SK-N-SH (cell line): ENCODE data around the gene ATL3. TPM values are rescaled to one million over a fixed set of nuclear protein-coding genes. Genes with fewer than 3 reads are reported as not detected.
"Not testable (repeated sequence)": the region's sequence is repeated elsewhere in the genome, so short reads cannot be mapped to it uniquely, and the experiment has no call there.

Source experiments
- CTCF ChIA-PET: fragments of 300-600, 350-600 bp; formaldehyde crosslinking; extraction: SDS; loops from one replicate; lab custom pipeline; 2021; lab: Yijun Ruan, JAX
- POLR2A ChIA-PET: fragments of 350-600 bp; sonication (Branson Sonifier 250); formaldehyde crosslinking; extraction: SDS; loops from one replicate; lab custom pipeline; 2020; ENCODE audit warnings: antibody characterized with exemption, inconsistent platforms; lab: Yijun Ruan, JAX
- DNase-seq: peaks from one replicate; pipeline ENCODE4 v3.0.0; 2012
- H2AFZ ChIP-seq: fragments of 200-600 bp; sonication (generic); 2 replicates; pipeline ENCODE4 v1.8.1; 2016; ENCODE audit warnings: antibody characterized with exemption, mild to moderate bottlenecking, low read depth
- H3F3A ChIP-seq: fragments of 200-600 bp; sonication (generic); replicated peaks from 2 replicates; pipeline ENCODE3; 2016; ENCODE audit warnings: antibody characterized with exemption, mild to moderate bottlenecking; ENCODE audit not compliant: insufficient read depth
- H3K27ac ChIP-seq, 2 experiments: fragments of 200-500 bp in 1 of 2; fragments of 200-600 bp in 1 of 2; sonication (Bioruptor generic) in 1 of 2; sonication (generic), shearing (Covaris generic) in 1 of 2; 2 replicates each; pipeline versions ENCODE4 v1.5.1 to v1.6.1; 2014 to 2016; ENCODE audit warnings: low read depth in 2 of 2, inconsistent platforms in 1 of 2, low read length in 1 of 2, mild to moderate bottlenecking in 1 of 2, mixed read lengths in 1 of 2
- H3K27me3 ChIP-seq: fragments of 200-600 bp; sonication (generic), shearing (Covaris generic); 2 replicates; pipeline ENCODE4 v1.6.1; 2016; ENCODE audit warnings: mixed run types; ENCODE audit not compliant: insufficient read depth
- H3K36me3 ChIP-seq, 2 experiments: fragments of 200-500 bp in 1 of 2; fragments of 200-600 bp in 1 of 2; sonication (Bioruptor generic) in 1 of 2; sonication (generic) in 1 of 2; replicated peaks in 1 of 2; 2 replicates each; pipeline versions ENCODE3 to v1.5.1; 2014 to 2016; ENCODE audit warnings: low read length in 1 of 2, mild to moderate bottlenecking in 1 of 2; ENCODE audit not compliant: insufficient read depth in 2 of 2, control insufficient read depth in 1 of 2
- H3K4me1 ChIP-seq, 2 experiments: fragments of 200-500 bp in 1 of 2; fragments of 200-600 bp in 1 of 2; sonication (Bioruptor generic) in 1 of 2; sonication (generic), shearing (Covaris generic) in 1 of 2; 2 replicates each; pipeline versions ENCODE4 v1.5.1 to v1.6.1; 2014 to 2016; ENCODE audit warnings: low read depth in 1 of 2, low read length in 1 of 2, mixed run types in 1 of 2; ENCODE audit not compliant: insufficient read depth in 2 of 2, control insufficient read depth in 1 of 2
- H3K4me2 ChIP-seq: fragments of 200-600 bp; sonication (generic), shearing (Covaris generic); 2 replicates; pipeline ENCODE4 v1.6.1; 2017; ENCODE audit warnings: mixed run types
- H3K4me3 ChIP-seq, 2 experiments: fragments of 200-500 bp in 1 of 2; fragments of 200-600 bp in 1 of 2; sonication (Bioruptor generic) in 1 of 2; sonication (generic), shearing (Covaris generic) in 1 of 2; 2 replicates each; pipeline versions ENCODE4 v1.5.1 to v1.8.1; 2014 to 2016; ENCODE audit warnings: low read depth in 2 of 2, inconsistent platforms in 1 of 2, low read length in 1 of 2, mild to moderate bottlenecking in 1 of 2, mixed read lengths in 1 of 2, moderate library complexity in 1 of 2
- H3K79me2 ChIP-seq: fragments of 200-600 bp; sonication (generic); 2 replicates; pipeline ENCODE4 v1.8.1; 2017; ENCODE audit warnings: mild to moderate bottlenecking; ENCODE audit not compliant: insufficient read depth
- H3K9ac ChIP-seq: fragments of 200-600 bp; sonication (generic); 2 replicates; pipeline ENCODE4 v1.6.1; 2017; ENCODE audit warnings: mixed run types
- H3K9me2 ChIP-seq: fragments of 200-600 bp; sonication (generic); 2 replicates; pipeline ENCODE4 v1.6.1; 2017; ENCODE audit warnings: mixed run types
- H3K9me3 ChIP-seq: fragments of 200-600 bp; sonication (generic); 2 replicates; pipeline ENCODE4 v1.6.1; 2017; ENCODE audit warnings: mixed run types, mild to moderate bottlenecking, moderate library complexity
- H4K20me1 ChIP-seq: fragments of 200-600 bp; sonication (generic); 2 replicates; pipeline ENCODE4 v1.6.1; 2017; ENCODE audit warnings: mild to moderate bottlenecking, mixed run types; ENCODE audit not compliant: insufficient read depth
- CTCF ChIP-seq: fragments of 200-600 bp; sonication (generic); IDR thresholded peaks from 2 replicates; pipeline ENCODE4 v1.6.1; 2017; ENCODE audit warnings: antibody characterized with exemption, mild to moderate bottlenecking, moderate library complexity
- ELF1 ChIP-seq: IDR thresholded peaks from 2 replicates; pipeline ENCODE4 v1.4.0; 2012
- EP300 ChIP-seq, 2 experiments: IDR thresholded peaks; 2 replicates each; pipeline versions ENCODE4 v1.4.0 to v1.6.1; 2012; ENCODE audit warnings: borderline replicate concordance in 1 of 2, low read depth in 1 of 2, low read length in 1 of 2
- EZH2phosphoT487 ChIP-seq: fragments of 200-600 bp; sonication (generic); IDR thresholded peaks from 2 replicates; pipeline ENCODE4 v1.6.1; 2017; ENCODE audit warnings: low read depth, mixed run types, mild to moderate bottlenecking, antibody characterized with exemption, moderate library complexity, borderline replicate concordance
- FOSL2 ChIP-seq: IDR thresholded peaks from 2 replicates; pipeline ENCODE4 v1.4.0; 2012; ENCODE audit warnings: low read depth, mild to moderate bottlenecking, moderate library complexity, borderline replicate concordance
- FOXJ3 ChIP-seq: sonication (generic); formaldehyde crosslinking; IDR thresholded peaks from 2 replicates; pipeline ENCODE4 v1.5.1; 2020; ENCODE audit warnings: mild to moderate bottlenecking, missing genetic modification reagents
- JUND ChIP-seq: IDR thresholded peaks from 2 replicates; pipeline ENCODE4 v1.4.0; 2012
- MXI1 ChIP-seq: IDR thresholded peaks from 2 replicates; pipeline ENCODE4 v1.6.1; 2012; ENCODE audit warnings: mild to moderate bottlenecking, low read depth, low read length, improper control_type of control experiment
- POLR2AphosphoS5 ChIP-seq: IDR thresholded peaks from 2 replicates; pipeline ENCODE4 v1.6.1; 2012; ENCODE audit warnings: low read depth, low read length
- RFX5 ChIP-seq: IDR thresholded peaks from 2 replicates; pipeline ENCODE4 v1.6.1; 2012; ENCODE audit warnings: mild to moderate bottlenecking, improper control_type of control experiment, low read length
- TAF1 ChIP-seq: IDR thresholded peaks from 2 replicates; pipeline ENCODE4 v1.6.1; 2012; ENCODE audit warnings: low read depth, mild to moderate bottlenecking, low read length, moderate library complexity, borderline replicate concordance
- TEAD4 ChIP-seq: IDR thresholded peaks from 2 replicates; pipeline ENCODE4 v1.4.0; 2012; ENCODE audit warnings: mild to moderate bottlenecking, borderline replicate concordance; ENCODE audit not compliant: insufficient read depth
- YY1 ChIP-seq: IDR thresholded peaks from 2 replicates; pipeline ENCODE4 v1.4.0; 2012; ENCODE audit warnings: low read depth, mild to moderate bottlenecking
- WGBS: methylation state at CpG from one replicate; pipeline ENCODE4 v1.1.6; 2017; ENCODE audit warnings: low lambda C conversion rate; 5-methylcytosine and 5-hydroxymethylcytosine counted together
- polyA plus RNA-seq, 3 experiments: library from polyadenylated mRNA; depleted of rRNA; stranded (reverse); fragments of >200 nt; gene quantifications; 2 replicates each; pipeline ENCODE4 v1.2.3, GENCODE V29; 2012
- TF ChIP-seq, protein P1 (sequence below): fragments of 150-350 bp; IDR thresholded peaks from 2 replicates; pipeline ENCODE4 v1.6.1; 2016; ENCODE audit warnings: mild to moderate bottlenecking, low read depth, low read length
- TF ChIP-seq, protein P2 (sequence below): fragments of 150-350 bp; IDR thresholded peaks from 2 replicates; pipeline ENCODE4 v1.6.1; 2017; ENCODE audit warnings: antibody characterized with exemption, low read length, low read depth, borderline replicate concordance
- TF ChIP-seq, protein P3 (sequence below): IDR thresholded peaks from 2 replicates; pipeline ENCODE4 v1.4.0; 2012; ENCODE audit warnings: low read depth, borderline replicate concordance

Gene ATL3
- polyA plus RNA-seq, 1 of the 3 experiments (the other 2 are of a cell fraction) = 13.1 TPM

DNA sequence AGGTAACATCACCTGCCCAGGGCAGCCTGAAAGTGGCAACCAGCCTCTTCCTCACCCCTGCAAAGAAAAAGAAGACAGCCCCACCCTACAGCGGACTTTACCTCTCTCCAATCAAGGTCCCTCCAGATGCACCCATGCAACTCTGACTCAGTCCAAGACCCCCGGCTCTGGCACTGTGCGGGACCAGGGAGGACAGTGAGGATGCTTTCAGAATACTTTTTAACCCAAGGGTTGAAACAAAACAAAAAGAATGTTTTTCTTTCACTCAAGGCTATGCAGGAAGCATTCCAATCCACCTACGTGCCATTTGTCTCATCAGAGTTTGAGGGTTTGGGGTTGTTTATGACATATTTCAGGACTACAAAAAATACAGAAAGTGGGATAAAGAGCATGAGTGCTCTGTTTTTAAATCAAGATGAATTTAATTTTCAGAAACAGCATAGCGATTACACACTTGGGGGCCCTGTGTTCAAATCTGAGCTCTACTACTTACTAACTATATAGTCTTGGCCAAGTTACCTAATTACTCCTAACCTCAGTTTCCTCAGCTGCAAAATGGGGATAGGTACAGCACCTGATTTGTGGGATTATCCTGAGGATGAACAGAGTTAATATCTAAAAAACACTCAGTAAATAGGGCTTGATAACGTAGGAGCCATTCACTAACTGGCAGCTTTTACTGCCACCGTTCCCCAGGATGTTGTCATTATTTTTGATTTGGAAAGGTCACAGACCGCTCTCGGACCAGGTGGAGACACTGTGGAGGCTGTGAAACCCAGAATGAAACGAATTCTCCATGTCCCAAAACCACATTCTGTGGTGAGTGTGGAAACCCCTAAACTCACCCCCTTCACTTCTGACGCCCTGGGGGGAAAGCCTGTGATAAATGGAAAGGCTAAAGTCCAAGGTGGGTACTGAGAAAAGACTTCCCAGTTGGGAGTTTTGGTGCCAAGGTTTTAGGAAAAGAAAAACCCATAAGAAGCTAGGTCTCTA lies 62.5 kb downstream of the ATL3 start (continued):
- TF ChIP-seq MXI1 (no peak), POLR2AphosphoS5 (no peak)

GRCh38 chr11:63603180-63603518 lies 68.0 kb downstream of the ATL3 start:
- H3F3A ChIP-seq = no peaks in the 10 kb centered on the region
- no peak overlapping the region for H3K27ac ChIP-seq
- TF ChIP-seq, protein P1, sequence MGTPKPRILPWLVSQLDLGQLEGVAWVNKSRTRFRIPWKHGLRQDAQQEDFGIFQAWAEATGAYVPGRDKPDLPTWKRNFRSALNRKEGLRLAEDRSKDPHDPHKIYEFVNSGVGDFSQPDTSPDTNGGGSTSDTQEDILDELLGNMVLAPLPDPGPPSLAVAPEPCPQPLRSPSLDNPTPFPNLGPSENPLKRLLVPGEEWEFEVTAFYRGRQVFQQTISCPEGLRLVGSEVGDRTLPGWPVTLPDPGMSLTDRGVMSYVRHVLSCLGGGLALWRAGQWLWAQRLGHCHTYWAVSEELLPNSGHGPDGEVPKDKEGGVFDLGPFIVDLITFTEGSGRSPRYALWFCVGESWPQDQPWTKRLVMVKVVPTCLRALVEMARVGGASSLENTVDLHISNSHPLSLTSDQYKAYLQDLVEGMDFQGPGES = no peak
- TF ChIP-seq RFX5 (no peak), CTCF (no peak), JUND (no peak), MXI1 (no peak), EP300 (IDR thresholded peaks at IDR 0.05; ENCODE audit: borderline replicate concordance in 1 of 2, low read depth in 1 of 2, low read length in 1 of 2) (no peak), YY1 (no peak), FOXJ3 (CRISPR knock-in tag) (no peak), FOSL2 (no peak), ELF1 (no peak), TEAD4 (no peak), TAF1 (no peak), EZH2phosphoT487 (no peak)
- TF ChIP-seq, protein P2, sequence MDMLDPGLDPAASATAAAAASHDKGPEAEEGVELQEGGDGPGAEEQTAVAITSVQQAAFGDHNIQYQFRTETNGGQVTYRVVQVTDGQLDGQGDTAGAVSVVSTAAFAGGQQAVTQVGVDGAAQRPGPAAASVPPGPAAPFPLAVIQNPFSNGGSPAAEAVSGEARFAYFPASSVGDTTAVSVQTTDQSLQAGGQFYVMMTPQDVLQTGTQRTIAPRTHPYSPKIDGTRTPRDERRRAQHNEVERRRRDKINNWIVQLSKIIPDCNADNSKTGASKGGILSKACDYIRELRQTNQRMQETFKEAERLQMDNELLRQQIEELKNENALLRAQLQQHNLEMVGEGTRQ = no peak
- TF ChIP-seq, protein P3, sequence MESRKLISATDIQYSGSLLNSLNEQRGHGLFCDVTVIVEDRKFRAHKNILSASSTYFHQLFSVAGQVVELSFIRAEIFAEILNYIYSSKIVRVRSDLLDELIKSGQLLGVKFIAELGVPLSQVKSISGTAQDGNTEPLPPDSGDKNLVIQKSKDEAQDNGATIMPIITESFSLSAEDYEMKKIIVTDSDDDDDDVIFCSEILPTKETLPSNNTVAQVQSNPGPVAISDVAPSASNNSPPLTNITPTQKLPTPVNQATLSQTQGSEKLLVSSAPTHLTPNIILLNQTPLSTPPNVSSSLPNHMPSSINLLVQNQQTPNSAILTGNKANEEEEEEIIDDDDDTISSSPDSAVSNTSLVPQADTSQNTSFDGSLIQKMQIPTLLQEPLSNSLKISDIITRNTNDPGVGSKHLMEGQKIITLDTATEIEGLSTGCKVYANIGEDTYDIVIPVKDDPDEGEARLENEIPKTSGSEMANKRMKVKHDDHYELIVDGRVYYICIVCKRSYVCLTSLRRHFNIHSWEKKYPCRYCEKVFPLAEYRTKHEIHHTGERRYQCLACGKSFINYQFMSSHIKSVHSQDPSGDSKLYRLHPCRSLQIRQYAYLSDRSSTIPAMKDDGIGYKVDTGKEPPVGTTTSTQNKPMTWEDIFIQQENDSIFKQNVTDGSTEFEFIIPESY = no peak
- no peaks in the 10 kb centered on the region for H3K9me3 ChIP-seq
- no peak overlapping the region for H3K4me2 ChIP-seq
- H3K79me2 ChIP-seq = no peaks in the 10 kb centered on the region
- no peaks in the 10 kb centered on the region for H3K4me1 ChIP-seq
- no peak overlapping the region for H3K4me3 ChIP-seq
- DNase-seq = no peak
- no peaks in the 10 kb centered on the region for H3K27me3 ChIP-seq
- POLR2A ChIA-PET = no interaction called here
- WGBS = 93% methylated on average over 3 of the region's 3 CpGs
- CTCF ChIA-PET = interaction anchor here (2.4 kb wide), 1 partner anchor 10 kb away, joined by 6 read pairs; no protein-coding TSS in a partner anchor
- H4K20me1 ChIP-seq = no peaks in the 10 kb centered on the region
- H2AFZ ChIP-seq = no peak overlapping the region
- no peak overlapping the region for H3K9ac ChIP-seq
- no peaks in the 10 kb centered on the region for H3K9me2 ChIP-seq
- H3K36me3 ChIP-seq = no peaks in the 10 kb centered on the region

DNA sequence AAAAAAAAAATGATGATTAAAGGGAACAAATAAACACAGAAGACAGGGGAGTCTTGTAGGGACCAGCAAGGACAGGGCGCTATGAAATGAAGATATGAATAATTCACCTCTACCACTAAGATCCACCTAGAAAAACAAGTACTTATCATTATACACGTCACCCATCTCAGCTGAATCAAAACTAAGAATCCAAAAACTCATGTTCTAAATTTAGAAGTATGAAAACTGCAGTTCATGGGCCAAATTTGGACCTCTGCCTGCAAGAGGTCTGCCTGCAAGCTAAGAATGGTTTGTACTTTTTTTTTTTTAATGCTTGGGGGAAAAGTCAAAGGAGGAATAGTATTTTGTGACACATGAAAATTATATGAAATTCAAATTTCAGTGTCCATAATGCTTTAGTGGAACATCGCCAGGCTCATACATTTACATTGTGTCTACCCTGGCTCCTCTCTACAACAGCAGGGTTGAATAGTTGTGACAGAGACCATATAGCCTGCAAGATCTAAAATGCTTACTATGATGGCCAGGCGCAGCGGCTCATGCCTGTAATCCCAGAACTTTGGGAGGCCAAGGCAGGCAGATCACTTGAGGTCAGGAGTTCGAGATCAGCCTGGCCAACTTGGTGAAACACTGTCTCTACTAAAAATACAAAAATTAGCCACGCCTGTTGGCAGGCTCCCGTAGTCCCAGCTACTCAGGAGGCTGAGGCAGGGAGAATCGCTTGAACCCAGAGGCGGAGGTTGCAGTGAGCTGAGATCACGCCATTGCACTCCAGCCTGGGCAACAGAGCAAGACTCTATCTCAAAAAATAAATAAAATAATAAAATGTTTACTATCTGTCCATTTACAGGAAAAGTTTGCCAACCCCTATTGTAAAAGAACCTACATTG lies 68.6 kb downstream of the ATL3 start:
- peak overlapping the region; percentile 5; the same call in 1 of the 2 replicates for H3K4me2 ChIP-seq
- POLR2A ChIA-PET, H3K4me1 ChIP-seq: not testable (repeated sequence)

More for the DNA sequence above, 68.6 kb downstream of the ATL3 start:
- not testable (repeated sequence) for H3F3A ChIP-seq, H3K9ac ChIP-seq, H3K9me2 ChIP-seq, DNase-seq, H3K27me3 ChIP-seq, H2AFZ ChIP-seq, H3K27ac ChIP-seq, H3K79me2 ChIP-seq, H4K20me1 ChIP-seq, H3K36me3 ChIP-seq, H3K9me3 ChIP-seq, H3K4me3 ChIP-seq
- CTCF ChIA-PET = interaction anchor here (1.1 to 2.4 kb wide), 3 partner anchors 9 to 33 kb away, joined by 3 to 6 read pairs (median 4); no protein-coding TSS in a partner anchor
- 93% methylated on average over 11 of the region's 11 CpGs for WGBS
